Breast epithelium (tissue), 3 donors: ENCODE data around the gene ANO2.

ENCODE experiments used
- POLR2A ChIP-seq: fragments of 450-650 bp; IDR thresholded peaks from one replicate; pipeline ENCODE4 v1.6.1; 2016; ENCODE audit warnings: antibody characterized with exemption, mild to moderate bottlenecking, moderate library complexity
- POLR2AphosphoS5 ChIP-seq, 3 donors: sonication (generic); formaldehyde crosslinking; IDR thresholded peaks; one replicate each; pipeline ENCODE4 v1.6.1; 2017; ENCODE audit warnings: antibody characterized with exemption in 3 of 3
- TF ChIP-seq, protein P1 (sequence below), 3 donors: fragments of 450-650 bp; IDR thresholded peaks; one replicate each; pipeline ENCODE4 v1.5.1; 2016 to 2017; ENCODE audit warnings: antibody characterized with exemption in 3 of 3, mild to moderate bottlenecking in 3 of 3, moderate library complexity in 3 of 3

DNA sequence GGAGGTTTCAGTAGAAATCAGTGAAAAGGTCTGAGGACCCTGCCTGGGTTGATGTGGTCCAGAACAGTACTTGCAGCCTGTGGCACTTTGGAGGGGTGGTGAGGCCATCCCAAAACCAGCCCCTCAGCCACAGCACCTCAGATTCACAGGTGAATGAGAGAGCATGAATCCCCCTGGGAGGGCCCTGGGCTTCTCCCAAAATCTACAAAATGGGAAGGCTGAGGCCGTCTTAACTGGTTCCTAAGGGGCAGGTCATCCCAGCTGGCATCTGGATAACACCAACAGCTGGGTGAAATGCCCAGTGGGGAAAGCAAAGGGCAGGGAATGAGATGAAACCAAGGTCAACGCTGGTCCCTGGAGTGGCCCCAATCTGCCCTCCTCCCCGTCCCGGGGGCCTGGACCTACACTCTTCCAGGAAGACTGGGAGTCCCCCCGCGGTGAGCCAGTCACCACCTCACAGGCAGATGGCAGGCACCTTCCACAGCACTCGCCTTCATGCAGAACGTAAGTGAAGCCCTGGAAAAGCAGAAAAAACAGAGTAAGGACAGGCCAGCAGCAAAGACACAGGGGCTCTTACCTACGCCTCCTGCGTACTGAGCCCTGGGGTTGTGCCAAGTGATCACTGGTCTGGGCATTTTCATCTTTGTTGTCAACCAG is 26.3 kb upstream of the ANO2 start:
- TF ChIP-seq, protein P1, sequence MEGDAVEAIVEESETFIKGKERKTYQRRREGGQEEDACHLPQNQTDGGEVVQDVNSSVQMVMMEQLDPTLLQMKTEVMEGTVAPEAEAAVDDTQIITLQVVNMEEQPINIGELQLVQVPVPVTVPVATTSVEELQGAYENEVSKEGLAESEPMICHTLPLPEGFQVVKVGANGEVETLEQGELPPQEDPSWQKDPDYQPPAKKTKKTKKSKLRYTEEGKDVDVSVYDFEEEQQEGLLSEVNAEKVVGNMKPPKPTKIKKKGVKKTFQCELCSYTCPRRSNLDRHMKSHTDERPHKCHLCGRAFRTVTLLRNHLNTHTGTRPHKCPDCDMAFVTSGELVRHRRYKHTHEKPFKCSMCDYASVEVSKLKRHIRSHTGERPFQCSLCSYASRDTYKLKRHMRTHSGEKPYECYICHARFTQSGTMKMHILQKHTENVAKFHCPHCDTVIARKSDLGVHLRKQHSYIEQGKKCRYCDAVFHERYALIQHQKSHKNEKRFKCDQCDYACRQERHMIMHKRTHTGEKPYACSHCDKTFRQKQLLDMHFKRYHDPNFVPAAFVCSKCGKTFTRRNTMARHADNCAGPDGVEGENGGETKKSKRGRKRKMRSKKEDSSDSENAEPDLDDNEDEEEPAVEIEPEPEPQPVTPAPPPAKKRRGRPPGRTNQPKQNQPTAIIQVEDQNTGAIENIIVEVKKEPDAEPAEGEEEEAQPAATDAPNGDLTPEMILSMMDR (IDR thresholded peaks at IDR 0.05): no peak
- TF ChIP-seq POLR2A (no peak), POLR2AphosphoS5 (IDR thresholded peaks at IDR 0.05) (no peak)
